AG04450 (cell line): ENCODE measurements around the gene DEAF1. TPM values are rescaled to one million over a fixed set of nuclear protein-coding genes. Genes with fewer than 3 reads are reported as not detected.

Experiments used
- CTCF ChIA-PET: fragments of 300-600, 350-600 bp; formaldehyde crosslinking; extraction: SDS; loops from one replicate; lab custom pipeline; 2022; ENCODE audit warnings: antibody characterized with exemption, inconsistent platforms; lab: Charles Lee
- POLR2A ChIA-PET: fragments of 350-600 bp; formaldehyde crosslinking; extraction: SDS; loops from one replicate; lab custom pipeline; 2021; ENCODE audit warnings: antibody characterized with exemption, inconsistent platforms; lab: Yijun Ruan, JAX
- DNase-seq: peaks from one replicate; pipeline ENCODE4 v3.0.0-alpha.2; 2011; ENCODE audit warnings: low read depth, low spot score
- H3K27ac ChIP-seq: one replicate; pipeline ENCODE4 v1.5.1; 2012; ENCODE audit warnings: low read depth, low read length, control low read depth
- H3K27me3 ChIP-seq: one replicate; pipeline ENCODE4 v1.6.0; 2012; ENCODE audit warnings: low read length; ENCODE audit not compliant: control insufficient read depth, insufficient read depth
- H3K4me3 ChIP-seq: 2 replicates; pipeline ENCODE4 v1.5.1; 2011; ENCODE audit warnings: mild to moderate bottlenecking, low read depth, low read length, control low read depth
- H3K9me3 ChIP-seq: 2 replicates; pipeline ENCODE4 v1.5.1; 2012; ENCODE audit warnings: low read length; ENCODE audit not compliant: control insufficient read depth, insufficient read depth
- polyA plus RNA-seq: library from polyadenylated mRNA; depleted of rRNA; stranded (reverse); fragments of >200 nt; gene quantifications from 2 replicates; pipeline ENCODE4 v1.2.3, GENCODE V29; 2011
- TF ChIP-seq, protein P1 (sequence below): IDR thresholded peaks from 2 replicates; pipeline ENCODE4 v1.5.1; 2011; ENCODE audit warnings: low read depth, low read length, control low read depth, inconsistent platforms

The DEAF1 gene
- polyA plus RNA-seq, 1 experiment: 13.0 TPM

DNA sequence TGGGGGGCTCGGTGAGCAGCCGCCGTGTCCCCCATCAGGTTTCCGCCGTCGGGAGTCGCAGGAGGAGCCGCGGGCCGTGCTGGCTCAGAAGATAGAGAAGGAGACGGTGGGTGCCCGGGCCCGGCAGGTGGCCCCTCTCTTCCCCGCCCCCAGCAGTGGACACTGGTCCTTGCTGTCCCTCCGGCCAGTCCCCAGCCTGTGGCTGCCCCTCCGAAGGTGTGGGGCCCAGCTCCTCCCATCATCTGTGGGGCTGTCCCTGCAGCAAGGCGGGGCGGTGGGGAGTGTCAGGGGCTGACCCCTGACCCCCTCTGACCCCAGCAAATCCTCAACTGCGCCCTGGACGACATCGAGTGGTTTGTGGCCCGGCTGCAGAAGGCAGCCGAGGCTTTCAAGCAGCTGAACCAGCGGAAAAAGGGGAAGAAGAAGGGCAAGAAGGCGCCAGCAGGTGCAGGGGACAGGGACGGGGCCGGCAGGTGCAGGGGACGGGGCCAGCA, 26.3 kb upstream of the DEAF1 start:
- TF ChIP-seq, protein P1, sequence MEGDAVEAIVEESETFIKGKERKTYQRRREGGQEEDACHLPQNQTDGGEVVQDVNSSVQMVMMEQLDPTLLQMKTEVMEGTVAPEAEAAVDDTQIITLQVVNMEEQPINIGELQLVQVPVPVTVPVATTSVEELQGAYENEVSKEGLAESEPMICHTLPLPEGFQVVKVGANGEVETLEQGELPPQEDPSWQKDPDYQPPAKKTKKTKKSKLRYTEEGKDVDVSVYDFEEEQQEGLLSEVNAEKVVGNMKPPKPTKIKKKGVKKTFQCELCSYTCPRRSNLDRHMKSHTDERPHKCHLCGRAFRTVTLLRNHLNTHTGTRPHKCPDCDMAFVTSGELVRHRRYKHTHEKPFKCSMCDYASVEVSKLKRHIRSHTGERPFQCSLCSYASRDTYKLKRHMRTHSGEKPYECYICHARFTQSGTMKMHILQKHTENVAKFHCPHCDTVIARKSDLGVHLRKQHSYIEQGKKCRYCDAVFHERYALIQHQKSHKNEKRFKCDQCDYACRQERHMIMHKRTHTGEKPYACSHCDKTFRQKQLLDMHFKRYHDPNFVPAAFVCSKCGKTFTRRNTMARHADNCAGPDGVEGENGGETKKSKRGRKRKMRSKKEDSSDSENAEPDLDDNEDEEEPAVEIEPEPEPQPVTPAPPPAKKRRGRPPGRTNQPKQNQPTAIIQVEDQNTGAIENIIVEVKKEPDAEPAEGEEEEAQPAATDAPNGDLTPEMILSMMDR: no peak
- ChIA-PET CTCF (no interaction called here), POLR2A (interaction anchor here (0.5 to 2.8 kb wide), 2 partner anchors 15 to 25 kb away, joined by 10 read pairs; partner anchors contain the start of genes DEAF1, EPS8L2 and TMEM80)
- H3K27ac ChIP-seq: no peak overlapping the region
- no peaks in the 10 kb centered on the region; the same call in 1 of the 2 replicates for H3K9me3 ChIP-seq
- peaks cover 30% of the 10 kb centered on the region for H3K27me3 ChIP-seq
- no peak overlapping the region for H3K4me3 ChIP-seq
- DNase-seq: no peak

- H3K27ac ChIP-seq: no peak overlapping the region
- TF ChIP-seq, protein P1: no peak
- CTCF ChIA-PET: interaction anchor here (1.4 kb wide), 1 partner anchor 8 kb away, joined by 5 read pairs; no protein-coding TSS in a partner anchor
- no peak overlapping the region for H3K4me3 ChIP-seq
- H3K9me3 ChIP-seq: no peaks in the 10 kb centered on the region; the same call in 1 of the 2 replicates
- POLR2A ChIA-PET: interaction anchor here (0.5 to 2.8 kb wide), 2 partner anchors 14 to 25 kb away, joined by 10 read pairs; partner anchors contain the start of genes DEAF1, EPS8L2 and TMEM80
- no peak for DNase-seq
- H3K27me3 ChIP-seq: peaks cover 28% of the 10 kb centered on the region
Observed at GRCh38 chr11:720642-721246, 25.7 kb upstream of the DEAF1 start.

GRCh38 chr11:720017-720641, 25.1 kb upstream of the DEAF1 start:
- Histone ChIP-seq H3K27ac (no peak overlapping the region), H3K27me3 (peaks cover 22% of the 10 kb centered on the region), H3K4me3 (no peak overlapping the region), H3K9me3 (peaks cover under 1% of the 10 kb centered on the region; the same call in 1 of the 2 replicates)
- TF ChIP-seq, protein P1: no peak
- POLR2A ChIA-PET: interaction anchor here (2.8 kb wide), 1 partner anchor 24 kb away, joined by 10 read pairs; the partner anchor contains the start of genes DEAF1 and TMEM80
- CTCF ChIA-PET: interaction anchor here (1.4 kb wide), 1 partner anchor 8 kb away, joined by 5 read pairs; no protein-coding TSS in a partner anchor
- no peak for DNase-seq

DNA sequence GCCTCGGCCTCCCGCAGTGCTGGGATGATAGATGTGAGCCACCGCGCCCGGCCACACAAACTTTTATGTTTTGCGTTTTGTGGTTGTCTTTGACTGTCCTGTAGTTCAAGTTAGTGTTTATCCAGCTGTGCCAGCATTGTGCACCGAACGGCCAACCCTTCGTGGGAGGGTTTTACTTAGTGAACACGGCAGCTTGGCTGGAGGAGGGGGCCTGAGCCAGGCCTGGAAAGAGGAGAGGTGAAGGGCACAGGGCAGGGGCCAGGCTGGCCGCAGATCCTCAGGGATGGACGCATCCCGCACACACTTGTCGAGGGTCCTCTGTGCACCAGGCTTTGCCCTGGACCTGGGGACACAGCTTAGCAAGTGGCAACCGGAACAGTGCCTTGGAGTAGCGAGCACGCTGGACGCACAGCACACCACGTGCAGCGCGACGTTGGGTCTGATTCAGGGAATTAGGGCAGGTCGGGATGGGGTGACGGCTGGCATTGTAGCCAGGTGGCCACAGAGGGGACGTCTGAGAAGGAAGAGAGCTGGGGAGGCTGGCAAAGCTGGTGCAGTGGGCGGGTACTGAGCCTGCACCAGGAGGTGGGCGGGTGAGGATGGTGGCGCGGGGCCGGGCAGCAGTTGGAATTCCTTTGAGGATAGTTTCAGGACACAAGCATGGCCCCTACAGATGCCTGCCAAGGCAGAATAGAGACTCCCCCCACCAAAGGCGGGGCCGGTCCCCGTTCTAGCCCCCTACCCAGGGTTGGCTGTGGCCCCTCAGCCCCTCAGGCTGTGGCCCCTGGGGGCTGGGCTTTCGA, 24.4 kb upstream of the DEAF1 start:
- TF ChIP-seq, protein P1: no peak
- ChIA-PET POLR2A (interaction anchor here (2.8 kb wide), 1 partner anchor 23 kb away, joined by 10 read pairs; the partner anchor contains the start of genes DEAF1 and TMEM80), CTCF (interaction anchor here (1.4 kb wide), 1 partner anchor 9 kb away, joined by 5 read pairs; no protein-coding TSS in a partner anchor)
- peaks cover 3% of the 10 kb centered on the region; the same call in 1 of the 2 replicates for H3K9me3 ChIP-seq
- H3K4me3 ChIP-seq: no peak overlapping the region
- H3K27me3 ChIP-seq: peaks cover 15% of the 10 kb centered on the region
- DNase-seq: no peak
- H3K27ac ChIP-seq: no peak overlapping the region
